ENCODE measurements around the gene PRUNE2. TPM values are rescaled to one million over a fixed set of nuclear protein-coding genes. Genes with fewer than 3 reads are reported as not detected.

The PRUNE2 gene
- total RNA-seq, 4 donors from 2014 or later = 4.1 to 13.1 (median 5.4) TPM

DNA sequence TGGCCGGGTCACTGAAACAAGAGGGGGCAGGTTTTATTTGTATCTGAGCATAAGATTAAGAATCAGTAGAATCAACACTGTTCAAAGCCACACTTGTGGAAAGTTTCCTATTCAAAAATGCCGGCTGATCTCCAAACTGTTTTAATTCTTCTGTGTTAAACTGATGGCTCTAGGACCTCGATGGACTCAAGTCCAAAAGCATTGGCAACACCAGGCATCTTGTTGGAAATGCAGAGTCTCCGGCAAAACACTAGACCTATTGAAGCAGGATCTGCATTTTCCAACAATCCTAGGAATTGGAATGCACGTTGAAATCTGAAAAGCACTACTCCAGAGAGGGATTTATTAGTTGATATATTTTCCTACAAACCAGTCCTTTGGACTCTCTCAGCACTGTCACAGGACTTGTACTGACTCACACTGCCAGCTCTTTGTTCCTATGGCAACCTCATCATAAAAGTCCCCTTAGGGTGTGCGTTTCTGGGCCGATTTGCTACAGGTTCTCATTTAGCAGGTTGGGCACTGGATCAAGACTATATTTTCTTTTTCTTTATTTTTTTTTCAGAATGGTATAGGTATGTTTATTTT is 189.7 kb downstream of the PRUNE2 start:
- 48 to 55% methylated on average over 7 of the region's 7 CpGs for WGBS, 2 donors
- DNase-seq (ENCODE audit: low spot score in 2 of 2) = no peak

DNA sequence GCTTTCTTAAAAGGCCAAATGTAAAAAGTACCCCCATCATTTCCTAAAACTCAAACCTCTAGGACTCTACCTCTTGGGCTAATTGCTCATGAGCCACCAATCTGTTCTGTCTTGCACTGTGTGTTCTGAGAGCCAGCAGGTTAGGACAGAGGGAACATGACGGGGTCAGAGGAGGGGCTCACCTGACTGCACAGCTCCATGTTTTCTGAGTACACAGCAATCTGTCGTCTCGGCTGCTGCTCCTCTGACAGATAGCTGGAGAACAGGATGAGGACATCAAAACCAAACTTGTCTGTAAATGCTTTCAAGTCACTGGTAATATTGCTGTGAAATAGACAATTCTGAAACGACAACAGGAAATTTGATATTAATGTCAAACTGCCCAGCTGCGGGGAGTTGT is 192.5 kb downstream of the PRUNE2 start:
- DNase-seq (ENCODE audit: low spot score in 2 of 2) = no peak
- TF ChIP-seq POLR2A (IDR thresholded peaks at IDR 0.05) (no peak), CTCF (IDR thresholded peaks at IDR 0.05) (no peak)
- intact Hi-C loops (cut with DNase I; ENCODE audit: low total_unique reads) = no loop called here
- H3K4me3 ChIP-seq (ENCODE audit: low read depth, poor library complexity, severe bottlenecking) = no peak overlapping the region
- WGBS, 2 donors = 51 to 73% methylated on average over 5 of the region's 5 CpGs

More for the DNA sequence above, 189.7 kb downstream of the PRUNE2 start:
- intact Hi-C loops (cut with DNase I; ENCODE audit: low total_unique reads) = no loop called here
- TF ChIP-seq POLR2A (IDR thresholded peaks at IDR 0.05) = no peak
- TF ChIP-seq CTCF (IDR thresholded peaks at IDR 0.05) = no peak
- H3K4me3 ChIP-seq (ENCODE audit: low read depth, poor library complexity, severe bottlenecking) = no peak overlapping the region

DNA sequence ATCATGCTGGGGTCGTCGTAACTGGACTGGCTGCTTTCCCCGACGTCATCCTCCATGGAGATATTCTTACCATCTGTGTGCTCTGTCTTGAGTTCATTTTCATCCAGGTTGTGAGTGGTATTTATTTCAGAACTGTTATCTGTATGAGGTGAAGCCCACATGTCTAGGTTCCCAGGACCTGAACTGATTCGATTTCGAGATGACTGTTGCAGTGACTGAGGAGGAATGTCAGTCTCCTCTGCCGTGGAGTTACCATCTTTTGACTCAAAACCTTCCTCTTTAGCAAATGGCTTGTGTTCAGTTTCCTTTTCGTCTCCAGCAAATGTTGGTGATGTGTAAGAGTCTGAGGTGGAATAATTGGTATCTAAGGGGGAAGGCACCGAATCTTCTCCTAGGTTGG is 196.9 kb downstream of the PRUNE2 start:
- no peak for DNase-seq (ENCODE audit: low spot score in 2 of 2)
- intact Hi-C loops (cut with DNase I; ENCODE audit: low total_unique reads) = no loop called here
- H3K4me3 ChIP-seq (ENCODE audit: low read depth, poor library complexity, severe bottlenecking) = no peak overlapping the region
- TF ChIP-seq POLR2A (IDR thresholded peaks at IDR 0.05) (no peak), CTCF (IDR thresholded peaks at IDR 0.05) (no peak)
- WGBS, 2 donors = 79 to 86% methylated on average over 9 of the region's 9 CpGs

DNA sequence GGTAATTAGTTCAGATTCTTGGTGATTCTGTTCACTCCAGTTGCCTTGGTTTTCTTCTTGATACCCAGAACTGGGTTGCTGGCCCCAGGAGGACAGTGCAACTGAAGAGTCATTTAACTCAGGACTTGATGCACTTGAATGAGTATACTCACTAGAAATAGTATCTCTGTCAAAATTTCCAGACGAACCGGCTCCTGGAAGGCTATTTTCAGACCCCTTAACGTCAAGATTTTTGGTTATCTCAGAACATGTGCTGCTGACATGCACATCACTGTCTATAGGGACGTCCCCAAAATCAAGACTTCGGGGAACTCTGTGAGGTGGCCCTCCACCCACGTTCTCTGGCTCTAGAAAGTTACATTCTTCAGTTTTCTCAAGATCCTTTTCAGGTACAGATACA is 198.4 kb downstream of the PRUNE2 start:
- TF ChIP-seq POLR2A (IDR thresholded peaks at IDR 0.05) = no peak
- intact Hi-C loops (cut with DNase I; ENCODE audit: low total_unique reads) = no loop called here
- 68 to 75% methylated on average over 6 of the region's 6 CpGs for WGBS, 2 donors
- no peak overlapping the region for H3K4me3 ChIP-seq (ENCODE audit: low read depth, poor library complexity, severe bottlenecking)
- no peak for DNase-seq (ENCODE audit: low spot score in 2 of 2)

DNA sequence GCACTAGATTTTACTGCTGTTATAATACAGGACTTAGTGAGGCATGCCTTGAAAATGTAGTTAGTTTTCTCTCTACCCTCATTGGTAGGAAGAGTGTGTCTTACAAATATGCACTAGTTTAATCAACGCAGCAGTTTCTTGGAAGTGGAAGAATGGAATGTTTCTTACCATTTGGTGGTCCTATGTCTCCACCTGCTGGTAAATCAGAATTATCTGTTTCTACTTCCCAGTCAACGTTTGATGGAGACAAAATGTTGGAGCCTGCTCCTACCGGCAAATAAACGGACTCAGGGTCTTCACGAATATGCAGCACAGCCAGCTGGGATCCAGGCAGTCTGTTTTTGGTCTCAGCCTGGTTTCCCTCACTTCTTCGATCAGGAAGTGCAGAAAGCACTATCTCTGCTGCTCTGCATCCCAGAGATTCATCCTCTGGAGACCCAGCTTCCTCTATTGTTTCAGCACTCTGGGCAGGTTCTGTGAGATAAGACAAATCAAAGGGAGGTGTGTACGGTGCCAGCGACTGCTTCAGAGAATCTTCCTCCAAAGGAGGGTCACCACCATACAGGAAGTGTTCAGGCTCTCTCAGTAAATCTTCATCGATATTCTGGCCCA is 201.2 kb downstream of the PRUNE2 start:
- H3K4me3 ChIP-seq (ENCODE audit: low read depth, poor library complexity, severe bottlenecking) = no peak overlapping the region
- DNase-seq (ENCODE audit: low spot score in 2 of 2) = no peak
- TF ChIP-seq POLR2A (IDR thresholded peaks at IDR 0.05) (no peak), CTCF (IDR thresholded peaks at IDR 0.05) (no peak)
- 14 to 17% methylated on average over 9 of the region's 9 CpGs for WGBS, 2 donors
- intact Hi-C loops (cut with DNase I; ENCODE audit: low total_unique reads) = loop anchor here (5.0 kb wide), 1 partner anchor 257 kb away; no protein-coding TSS in a partner anchor

DNA sequence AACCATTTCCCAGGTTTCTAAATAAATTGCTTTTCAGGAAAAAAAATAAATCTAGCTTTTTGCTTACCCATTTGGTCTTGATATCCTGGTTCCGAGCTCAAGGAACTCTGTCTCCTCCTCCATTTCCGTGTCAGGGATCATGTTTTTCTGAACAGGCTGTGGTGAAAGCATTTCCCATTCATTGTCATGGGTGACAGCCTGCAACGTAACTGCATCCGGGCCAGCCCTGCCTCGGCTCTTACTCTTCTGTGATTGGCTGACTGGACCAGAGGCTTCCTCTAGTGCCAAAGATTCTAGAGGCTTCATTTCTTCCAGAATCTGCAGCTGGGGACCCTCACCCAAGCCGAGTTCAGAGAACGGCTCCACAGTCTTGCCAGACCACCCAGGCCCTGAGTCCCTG is 202.6 kb downstream of the PRUNE2 start:
- H3K4me3 ChIP-seq (ENCODE audit: low read depth, poor library complexity, severe bottlenecking) = no peak overlapping the region
- no peak for DNase-seq (ENCODE audit: low spot score in 2 of 2)
- intact Hi-C loops (cut with DNase I; ENCODE audit: low total_unique reads) = loop anchor here (5.0 kb wide), 1 partner anchor 256 kb away; no protein-coding TSS in a partner anchor
- TF ChIP-seq POLR2A (IDR thresholded peaks at IDR 0.05) = no peak
- no peak for TF ChIP-seq CTCF (IDR thresholded peaks at IDR 0.05)
- 58 to 70% methylated on average over 7 of the region's 7 CpGs for WGBS, 2 donors

Data from lower leg skin (tissue), 4 donors.